ENCODE measurements around the gene DYNLRB1. TPM values are rescaled to one million over a fixed set of nuclear protein-coding genes. Genes with fewer than 3 reads are reported as not detected.

Gene DYNLRB1
- total and polyA plus RNA-seq, 2 of the 13 experiments (the other 11 are each of a cell fraction or from before 2014, with no cell fraction given), result 140 to 244 TPM

GRCh38 chr20:34515484-34516246, 557 bp upstream of the DYNLRB1 start (continued):
- TF ChIP-seq SNRNP70 (IDR thresholded peaks at IDR 0.05; ENCODE audit: low read depth, low read length) (no peak), HMG20A (CRISPR knock-in tag; IDR thresholded peaks at IDR 0.05; ENCODE audit: borderline replicate concordance) (no peak), ISL2 (CRISPR knock-in tag; IDR thresholded peaks at IDR 0.05) (no peak), FOXA1 (IDR thresholded peaks at IDR 0.05) (no peak), FOXA1 (CRISPR knock-in tag; IDR thresholded peaks at IDR 0.05) (no peak), TFAP4 (IDR thresholded peaks at IDR 0.05; ENCODE audit: borderline replicate concordance, low read depth) (no peak; the same call in 1 of the 2 replicates), ZBTB4 (CRISPR knock-in tag; IDR thresholded peaks at IDR 0.05; ENCODE audit: borderline replicate concordance) (no peak), ZKSCAN8 (CRISPR knock-in tag; IDR thresholded peaks at IDR 0.05; ENCODE audit: borderline replicate concordance) (no peak), ZKSCAN5 (CRISPR knock-in tag; IDR thresholded peaks at IDR 0.05) (no peak; the same call in 1 of the 2 replicates)
- TF ChIP-seq, protein P1, sequence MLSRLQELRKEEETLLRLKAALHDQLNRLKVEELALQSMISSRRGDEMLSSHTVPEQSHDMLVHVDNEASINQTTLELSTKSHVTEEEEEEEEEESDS (CRISPR knock-in tag; IDR thresholded peaks at IDR 0.05; ENCODE audit: borderline replicate concordance), result no peak
- TF ChIP-seq, protein P2, sequence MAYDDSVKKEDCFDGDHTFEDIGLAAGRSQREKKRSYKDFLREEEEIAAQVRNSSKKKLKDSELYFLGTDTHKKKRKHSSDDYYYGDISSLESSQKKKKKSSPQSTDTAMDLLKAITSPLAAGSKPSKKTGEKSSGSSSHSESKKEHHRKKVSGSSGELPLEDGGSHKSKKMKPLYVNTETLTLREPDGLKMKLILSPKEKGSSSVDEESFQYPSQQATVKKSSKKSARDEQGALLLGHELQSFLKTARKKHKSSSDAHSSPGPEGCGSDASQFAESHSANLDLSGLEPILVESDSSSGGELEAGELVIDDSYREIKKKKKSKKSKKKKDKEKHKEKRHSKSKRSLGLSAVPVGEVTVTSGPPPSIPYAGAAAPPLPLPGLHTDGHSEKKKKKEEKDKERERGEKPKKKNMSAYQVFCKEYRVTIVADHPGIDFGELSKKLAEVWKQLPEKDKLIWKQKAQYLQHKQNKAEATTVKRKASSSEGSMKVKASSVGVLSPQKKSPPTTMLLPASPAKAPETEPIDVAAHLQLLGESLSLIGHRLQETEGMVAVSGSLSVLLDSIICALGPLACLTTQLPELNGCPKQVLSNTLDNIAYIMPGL (CRISPR knock-in tag; IDR thresholded peaks at IDR 0.05; ENCODE audit: borderline replicate concordance in 1 of 2, low read depth in 1 of 2), result no peak
- TF ChIP-seq, protein P3, sequence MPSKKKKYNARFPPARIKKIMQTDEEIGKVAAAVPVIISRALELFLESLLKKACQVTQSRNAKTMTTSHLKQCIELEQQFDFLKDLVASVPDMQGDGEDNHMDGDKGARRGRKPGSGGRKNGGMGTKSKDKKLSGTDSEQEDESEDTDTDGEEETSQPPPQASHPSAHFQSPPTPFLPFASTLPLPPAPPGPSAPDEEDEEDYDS (CRISPR knock-in tag; IDR thresholded peaks at IDR 0.05), result peak; percentile 9; the same call in 1 of the 2 replicates
- TF ChIP-seq, protein P4, sequence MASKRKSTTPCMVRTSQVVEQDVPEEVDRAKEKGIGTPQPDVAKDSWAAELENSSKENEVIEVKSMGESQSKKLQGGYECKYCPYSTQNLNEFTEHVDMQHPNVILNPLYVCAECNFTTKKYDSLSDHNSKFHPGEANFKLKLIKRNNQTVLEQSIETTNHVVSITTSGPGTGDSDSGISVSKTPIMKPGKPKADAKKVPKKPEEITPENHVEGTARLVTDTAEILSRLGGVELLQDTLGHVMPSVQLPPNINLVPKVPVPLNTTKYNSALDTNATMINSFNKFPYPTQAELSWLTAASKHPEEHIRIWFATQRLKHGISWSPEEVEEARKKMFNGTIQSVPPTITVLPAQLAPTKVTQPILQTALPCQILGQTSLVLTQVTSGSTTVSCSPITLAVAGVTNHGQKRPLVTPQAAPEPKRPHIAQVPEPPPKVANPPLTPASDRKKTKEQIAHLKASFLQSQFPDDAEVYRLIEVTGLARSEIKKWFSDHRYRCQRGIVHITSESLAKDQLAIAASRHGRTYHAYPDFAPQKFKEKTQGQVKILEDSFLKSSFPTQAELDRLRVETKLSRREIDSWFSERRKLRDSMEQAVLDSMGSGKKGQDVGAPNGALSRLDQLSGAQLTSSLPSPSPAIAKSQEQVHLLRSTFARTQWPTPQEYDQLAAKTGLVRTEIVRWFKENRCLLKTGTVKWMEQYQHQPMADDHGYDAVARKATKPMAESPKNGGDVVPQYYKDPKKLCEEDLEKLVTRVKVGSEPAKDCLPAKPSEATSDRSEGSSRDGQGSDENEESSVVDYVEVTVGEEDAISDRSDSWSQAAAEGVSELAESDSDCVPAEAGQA (IDR thresholded peaks at IDR 0.05; ENCODE audit: low read depth), result no peak
- TF ChIP-seq, protein P4 (CRISPR knock-in tag; IDR thresholded peaks at IDR 0.05; ENCODE audit: borderline replicate concordance), result no peak; the same call in 1 of the 2 replicates

Data from HepG2 (cell line).